NCI-H510A treated with DMSO at 0.1 percent for 48 hours (cell line): Measurements from ENCODE around the gene NIPAL3.

Source experiments
- DNase-seq: peaks from one replicate; lab custom pipeline; 2025; lab: John Stamatoyannopoulos, UW

Gene NIPAL3

DNA sequence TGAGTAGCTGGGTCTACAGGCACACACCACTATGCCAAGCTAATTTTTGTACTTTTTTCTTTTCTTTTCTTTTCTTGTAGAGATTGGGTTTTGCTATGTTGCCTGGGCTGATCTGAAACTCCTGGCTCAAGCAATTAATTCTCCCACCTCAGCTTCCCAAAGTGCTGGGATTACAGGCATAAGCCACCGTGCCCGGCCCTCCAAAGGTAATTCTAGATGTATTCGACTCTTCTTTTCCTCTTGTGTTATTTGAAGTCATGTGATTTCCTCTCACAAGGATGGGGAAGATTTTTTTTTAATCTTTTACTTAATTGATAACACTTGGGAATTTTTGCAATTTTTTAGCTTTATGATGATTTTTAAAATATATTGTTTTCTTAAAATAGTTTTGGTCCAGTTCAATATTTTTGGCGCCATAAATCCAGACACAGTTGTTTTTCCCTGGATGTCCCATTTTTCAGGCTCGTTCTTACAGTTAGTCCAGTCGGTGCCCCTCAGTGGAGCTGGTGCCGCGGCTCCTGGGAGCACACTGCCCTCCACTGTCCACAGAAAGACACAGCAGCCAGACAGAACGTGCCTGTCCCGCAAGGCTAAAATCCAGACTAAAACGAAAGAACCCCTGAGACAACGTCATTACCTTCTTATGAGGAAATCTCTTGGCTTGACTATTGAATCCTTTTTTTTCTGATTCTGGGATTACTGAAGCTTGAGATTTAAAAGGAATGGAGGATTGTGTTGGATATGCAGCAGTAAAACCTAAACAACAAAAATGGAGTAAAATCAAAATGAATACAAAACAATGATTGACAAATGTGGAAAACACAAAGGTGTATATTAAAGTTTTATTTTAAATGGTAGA is 24.4 kb upstream of the NIPAL3 start:
- DNase-seq, result peak; percentile 71

- DNase-seq, result peak; percentile 77
Observed at GRCh38 chr1:24391882-24392603, 23.6 kb upstream of the NIPAL3 start.

DNA sequence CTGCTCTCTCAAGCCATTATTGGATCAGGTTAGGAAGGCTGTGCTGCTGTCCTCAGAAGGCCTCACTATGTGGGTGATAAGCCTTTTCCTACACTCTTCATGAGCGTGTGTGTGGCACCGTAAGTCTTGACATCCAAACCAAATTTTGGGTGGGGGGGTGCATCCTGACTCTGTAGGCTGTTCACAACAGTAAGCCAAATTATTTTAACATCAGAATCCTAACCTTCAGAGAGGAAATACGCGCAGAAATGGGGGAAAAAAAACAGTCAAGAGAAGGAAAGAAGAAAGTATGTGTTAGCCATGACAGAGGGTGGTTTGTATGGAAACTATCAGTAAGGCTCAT is 23.0 kb upstream of the NIPAL3 start:
- DNase-seq, result no peak

DNA sequence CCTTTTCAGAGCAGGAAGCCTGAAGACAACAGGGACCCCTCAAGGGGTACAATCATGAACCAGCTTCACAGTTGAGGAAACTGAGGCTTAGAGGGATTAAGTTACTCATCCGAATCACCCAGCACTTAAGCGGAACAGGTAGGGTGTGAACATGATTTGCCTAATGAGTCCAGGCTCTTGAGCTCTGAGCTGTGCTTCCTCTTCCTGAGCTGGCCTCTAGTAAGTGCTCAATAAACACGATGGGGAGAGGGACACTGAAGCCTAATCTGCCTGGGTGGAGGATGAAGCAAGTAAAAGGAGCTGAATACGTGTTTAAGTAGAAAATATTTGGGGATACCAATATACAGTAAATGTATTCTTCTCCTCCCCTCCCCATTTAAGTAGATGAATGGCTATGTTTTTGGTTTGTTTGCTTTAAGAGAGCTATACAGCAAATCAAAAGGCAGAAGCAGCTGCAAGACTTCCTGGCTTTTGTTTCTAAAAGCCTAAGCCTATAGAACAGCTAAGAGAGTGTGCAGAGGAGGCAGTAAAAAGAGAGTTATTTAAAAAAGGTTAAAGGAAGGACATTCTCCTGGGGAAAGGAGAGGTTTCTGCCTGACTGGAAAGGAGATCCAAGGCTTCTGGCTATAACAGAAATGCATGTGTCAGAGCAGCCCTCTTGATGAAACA is 22.5 kb upstream of the NIPAL3 start:
- DNase-seq, result no peak

- DNase-seq, result no peak
Observed at GRCh38 chr1:24393892-24394291, 21.7 kb upstream of the NIPAL3 start.

GRCh38 chr1:24400065-24400464 is 15.5 kb upstream of the NIPAL3 start:
- DNase-seq, result no peak

GRCh38 chr1:24403806-24404205 is 11.8 kb upstream of the NIPAL3 start:
- DNase-seq, result no peak

GRCh38 chr1:24406788-24407187 is 8.8 kb upstream of the NIPAL3 start:
- no peak for DNase-seq

DNA sequence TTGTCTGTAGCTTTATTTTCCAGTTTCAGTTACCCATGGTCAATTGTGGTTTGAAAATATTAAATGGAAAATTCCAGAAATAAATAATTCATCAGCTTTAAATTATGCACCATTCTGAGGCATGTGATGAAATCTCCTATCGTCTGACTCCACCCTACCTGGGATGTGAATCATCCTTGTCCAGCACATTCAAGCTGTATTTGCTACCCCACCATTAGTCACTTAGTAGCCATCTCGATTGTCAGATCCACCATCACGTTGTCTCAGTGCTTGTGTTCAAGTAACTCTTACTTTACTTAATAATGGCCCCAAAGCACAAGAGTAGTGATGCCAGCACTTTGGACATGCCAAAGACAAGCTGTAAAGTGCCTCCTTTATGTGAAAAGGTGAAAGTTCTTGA is 6.1 kb upstream of the NIPAL3 start:
- no peak for DNase-seq

DNA sequence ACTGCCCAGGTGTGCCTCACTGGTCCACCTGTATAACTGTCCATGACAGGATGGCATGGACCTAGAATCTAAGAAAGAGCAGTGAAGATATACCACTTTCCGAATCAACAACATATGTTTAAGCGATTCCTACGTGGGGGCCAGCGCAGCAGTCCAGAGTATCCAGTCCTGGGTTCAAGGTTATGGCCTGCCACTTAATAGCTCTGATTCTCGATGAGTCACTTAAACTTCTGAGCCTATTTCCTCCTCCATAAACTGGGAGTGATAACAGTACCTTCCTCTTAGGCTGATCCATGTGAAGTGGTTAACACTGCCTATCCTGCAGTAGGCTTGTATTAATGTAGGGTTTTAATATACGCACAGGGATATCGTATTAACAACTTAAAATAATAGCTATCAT is 4.9 kb upstream of the NIPAL3 start:
- DNase-seq, result no peak

DNA sequence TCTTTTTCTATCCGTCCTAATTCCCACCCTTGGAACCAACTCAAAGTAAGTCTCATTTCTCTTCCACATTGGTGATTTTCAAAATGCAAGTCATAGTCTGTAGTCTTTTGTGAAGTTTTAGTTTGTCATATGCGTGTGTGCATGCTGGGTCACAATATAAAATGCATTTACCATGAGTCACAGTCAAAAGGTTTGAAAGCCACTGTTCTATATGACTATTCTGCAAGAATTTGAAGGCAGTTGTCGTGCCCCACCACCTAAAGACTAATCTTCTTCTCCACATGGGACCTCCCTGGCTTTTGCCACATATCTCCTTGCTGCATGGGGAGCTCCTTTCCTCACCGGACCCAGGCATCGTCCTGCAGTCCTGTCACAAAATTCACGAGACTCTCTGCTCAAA is 3.6 kb upstream of the NIPAL3 start:
- no peak for DNase-seq

DNA sequence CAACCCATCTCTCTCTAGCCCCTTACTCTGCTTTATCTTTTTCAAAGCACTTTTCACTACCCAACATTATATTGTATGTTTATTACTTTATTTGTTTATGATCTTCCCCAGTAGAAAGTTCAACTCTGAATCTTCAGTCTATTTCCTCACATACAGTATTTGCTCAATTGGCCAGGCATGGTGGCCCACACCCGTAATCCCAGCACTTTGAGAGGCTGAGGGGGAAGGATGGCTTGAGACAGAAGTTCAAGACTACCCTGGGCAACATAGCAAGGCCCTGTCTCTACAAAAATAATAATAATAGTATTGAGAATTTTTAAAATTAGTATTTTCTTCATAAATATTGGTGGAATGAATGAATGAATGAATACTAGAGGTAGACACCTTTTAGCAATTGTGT is 3.2 kb upstream of the NIPAL3 start:
- DNase-seq, result no peak

DNA sequence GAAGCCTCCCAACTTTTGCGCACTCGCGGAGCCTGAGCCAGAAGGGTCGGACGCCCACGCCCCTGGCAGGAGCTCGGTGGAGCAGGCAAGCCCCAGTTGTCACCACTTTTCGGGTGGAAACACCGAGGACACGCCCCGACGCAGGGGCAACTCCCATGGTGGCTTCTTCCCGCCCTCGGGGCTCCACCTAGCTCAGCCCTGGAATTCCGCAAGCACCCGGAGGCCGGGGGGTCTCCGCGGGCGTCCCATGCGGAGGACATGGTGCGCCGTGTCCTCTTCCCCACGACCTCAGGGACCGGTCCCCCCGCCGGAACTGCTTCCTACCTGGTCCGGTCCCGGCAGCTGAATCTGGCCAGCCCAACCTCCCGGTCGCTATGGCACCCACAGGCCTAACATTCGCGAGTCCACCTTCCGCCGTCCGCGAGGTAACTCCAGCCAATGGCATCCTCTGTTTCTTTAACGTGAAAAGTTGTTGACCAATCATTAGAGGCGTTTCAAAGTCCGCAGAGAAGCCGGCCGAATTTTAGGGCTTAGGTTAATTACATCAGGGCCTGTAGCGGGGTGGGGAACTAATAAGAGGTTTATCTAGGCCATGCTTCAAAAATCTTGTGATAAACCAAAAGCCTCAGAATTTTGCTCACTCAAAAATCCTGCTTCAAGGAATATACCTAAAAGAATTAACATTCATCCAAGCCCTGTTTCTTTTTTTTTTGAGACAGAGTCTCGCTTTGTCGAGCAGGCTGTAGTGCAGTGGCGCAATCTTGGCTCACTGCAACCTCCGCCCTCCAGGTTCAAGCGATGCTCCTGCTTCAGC is 2.0 kb upstream of the NIPAL3 start, which contains the start of gene STPG1:
STPG1 (minus strand) TSS at position 433 of the 814 bp plus-strand sequence. CDS start 12,394 bp downstream, outside the sequence.
- peak; percentile 89 for DNase-seq

DNA sequence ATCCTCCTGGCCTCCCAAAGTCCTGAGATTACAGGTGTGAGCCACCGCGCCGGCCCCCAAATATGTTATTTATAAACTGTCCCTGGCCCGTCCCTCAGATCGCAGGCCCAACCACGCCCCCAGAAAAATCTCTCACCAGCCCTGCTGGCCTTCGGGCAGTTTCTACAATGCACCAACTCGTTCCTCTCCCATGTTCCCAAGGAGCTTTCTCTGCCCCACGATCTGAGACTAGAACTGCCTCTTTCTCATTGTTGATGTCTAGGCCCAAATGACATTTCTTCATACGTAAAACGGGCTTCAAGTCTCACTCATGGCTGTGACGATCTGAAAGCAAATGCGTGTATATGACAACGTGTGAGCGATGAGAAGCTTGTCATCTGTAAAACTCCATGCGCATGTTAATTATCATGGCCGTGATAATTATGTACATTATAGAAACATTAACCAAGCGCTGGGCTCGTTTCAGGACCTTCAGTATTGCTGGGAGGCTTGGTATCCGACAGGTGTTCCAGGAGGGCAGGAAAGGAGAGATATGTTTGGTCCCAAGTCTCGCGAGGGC is 748 bp upstream of the NIPAL3 start:
- DNase-seq, result no peak

GRCh38 chr1:24415910-24416665 is 486 bp downstream of the NIPAL3 start:
- peak; percentile 51 for DNase-seq

GRCh38 chr1:24416666-24417391 is 1.2 kb downstream of the NIPAL3 start:
- DNase-seq, result peak; percentile 46

DNA sequence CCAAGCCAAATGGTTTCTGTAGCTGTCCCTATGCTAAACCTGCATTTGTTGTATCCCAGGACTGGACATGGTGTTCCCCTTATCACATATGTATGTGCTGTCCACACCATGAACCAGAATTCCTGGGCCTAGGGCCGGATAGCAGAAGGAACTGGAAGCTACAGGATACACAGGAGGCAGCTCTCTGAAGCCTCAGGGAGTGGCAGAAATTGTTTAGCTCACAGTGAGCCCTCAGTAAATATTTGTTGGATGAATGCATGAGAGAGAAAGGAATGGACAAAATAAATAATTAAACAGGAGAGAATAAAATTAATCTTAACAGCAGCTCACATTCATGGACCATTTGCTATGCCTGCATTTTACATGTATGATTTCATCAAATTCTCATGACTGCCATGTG is 2.1 kb downstream of the NIPAL3 start:
- no peak for DNase-seq

DNA sequence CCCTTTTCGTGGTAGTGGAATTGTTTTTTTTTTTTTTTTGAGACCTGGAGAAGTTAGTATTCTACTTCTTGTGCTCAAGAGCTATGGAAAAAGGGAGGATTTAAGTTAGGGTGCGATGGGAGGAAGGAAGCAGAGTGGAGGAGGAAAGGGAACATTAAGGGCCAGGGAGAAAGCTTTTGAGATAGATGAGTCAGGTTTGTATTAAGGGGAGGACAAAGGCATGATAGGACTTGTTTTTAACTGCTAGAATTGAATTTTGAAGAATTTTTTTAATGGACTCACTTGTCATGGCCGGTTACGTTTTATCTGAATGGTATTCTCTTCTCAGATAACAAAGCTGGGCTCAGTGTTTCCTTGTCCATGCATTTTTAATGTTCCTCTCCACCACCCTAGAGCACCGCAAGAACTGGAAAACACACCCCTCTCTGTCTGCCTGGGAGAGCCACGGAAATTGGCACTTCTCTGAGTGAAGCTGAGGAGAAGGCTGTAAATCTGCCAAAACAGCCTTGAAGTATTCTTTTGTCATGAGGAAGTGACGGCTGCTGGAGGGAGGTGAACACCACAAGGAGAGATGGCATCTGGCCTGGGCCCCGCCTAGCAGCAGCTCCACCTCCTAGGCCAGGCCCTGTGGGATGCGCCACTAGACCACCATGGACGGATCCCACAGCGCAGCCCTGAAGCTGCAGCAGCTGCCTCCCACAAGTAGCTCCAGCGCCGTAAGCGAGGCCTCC is 3.5 kb downstream of the NIPAL3 start:
- DNase-seq, result peak; percentile 84

GRCh38 chr1:24420547-24420946 is 4.9 kb downstream of the NIPAL3 start:
- DNase-seq, result no peak

DNA sequence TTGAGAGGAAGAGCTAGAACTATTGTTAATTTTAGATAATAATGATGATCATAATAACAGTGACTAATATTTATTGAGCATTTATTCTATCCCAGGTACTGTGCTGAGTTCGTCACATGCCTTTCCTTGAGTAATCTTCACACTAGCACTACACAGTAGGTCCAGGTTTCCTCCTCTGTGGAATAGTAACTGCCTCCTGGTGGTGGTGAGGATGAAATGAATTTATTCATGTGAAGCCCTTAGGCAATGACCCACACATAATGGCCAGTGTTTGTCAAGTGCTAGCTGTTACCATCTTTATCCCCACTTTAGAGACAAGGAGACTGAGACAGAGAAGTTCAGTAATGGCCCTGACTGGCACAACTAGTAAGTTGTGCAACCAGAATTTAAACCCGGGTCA is 5.9 kb downstream of the NIPAL3 start:
- DNase-seq, result no peak
